ENCODE data around the gene FANK1.

FANK1 gene

GRCh38 chr10:125992254-125992653, 95.9 kb downstream of the FANK1 start:
- DNase-seq: no peak

GRCh38 chr10:125994601-125995000, 98.2 kb downstream of the FANK1 start:
- no peak for DNase-seq

GRCh38 chr10:125995726-125996304, 99.5 kb downstream of the FANK1 start:
- no peak for DNase-seq

GRCh38 chr10:125997586-125997985, 101.2 kb downstream of the FANK1 start:
- DNase-seq: no peak

GRCh38 chr10:125999694-126000093, 103.3 kb downstream of the FANK1 start:
- DNase-seq: no peak

GRCh38 chr10:126001576-126001975, 105.2 kb downstream of the FANK1 start:
- no peak for DNase-seq

- DNase-seq: no peak
These were observed 108.4 kb downstream of the FANK1 start for GRCh38 chr10:126004752-126005151.

- DNase-seq: no peak
These were observed 109.9 kb downstream of the FANK1 start for GRCh38 chr10:126006264-126006663.

GRCh38 chr10:126006906-126007305, 110.5 kb downstream of the FANK1 start:
- no peak for DNase-seq

- DNase-seq: no peak
These were observed 113.3 kb downstream of the FANK1 start for GRCh38 chr10:126009650-126010049.

- DNase-seq: no peak
These were observed 115.6 kb downstream of the FANK1 start for GRCh38 chr10:126011995-126012394.

GRCh38 chr10:126012485-126012884, 116.1 kb downstream of the FANK1 start:
- DNase-seq: no peak

GRCh38 chr10:126013489-126014281, 117.3 kb downstream of the FANK1 start:
- DNase-seq: no peak

GRCh38 chr10:126014309-126014708, 117.9 kb downstream of the FANK1 start:
- no peak for DNase-seq

GRCh38 chr10:126015413-126015812, 119.0 kb downstream of the FANK1 start:
- no peak for DNase-seq

GRCh38 chr10:126016156-126016805, 119.9 kb downstream of the FANK1 start:
- no peak for DNase-seq

- DNase-seq: no peak
These were observed 120.5 kb downstream of the FANK1 start for GRCh38 chr10:126016882-126017281.

GRCh38 chr10:126017961-126018560, 121.7 kb downstream of the FANK1 start:
- DNase-seq: no peak

GRCh38 chr10:126021833-126022500, 125.6 kb downstream of the FANK1 start:
- no peak for DNase-seq

- no peak for DNase-seq
These were observed 126.5 kb downstream of the FANK1 start for GRCh38 chr10:126022841-126023240.

GRCh38 chr10:126027692-126028091, 131.3 kb downstream of the FANK1 start:
- DNase-seq: no peak

GRCh38 chr10:126029999-126030398, 133.6 kb downstream of the FANK1 start:
- DNase-seq: no peak

- no peak for DNase-seq
These were observed 138.2 kb downstream of the FANK1 start for GRCh38 chr10:126034586-126034985.

All from activated CD8-positive, alpha-beta memory T cell treated with anti-CD3 and anti-CD28 coated beads for 24 hours (primary cell).